CD4-positive, alpha-beta memory T cell (primary cell): ENCODE data around the gene CHD6. TPM values are rescaled to one million over a fixed set of nuclear protein-coding genes. Genes with fewer than 3 reads are reported as not detected.

ENCODE experiments used
- CTCF ChIA-PET: fragments of 350-600 bp; sonication (Branson Sonifier 250); formaldehyde crosslinking; loops from one replicate; lab custom pipeline; 2021; ENCODE audit warnings: inconsistent platforms; ENCODE audit not compliant: partially characterized antibody; lab: Charles Lee
- POLR2A ChIA-PET: fragments of 350-600 bp; sonication (Branson Sonifier 250); formaldehyde crosslinking; loops from one replicate; lab custom pipeline; 2021; ENCODE audit not compliant: partially characterized antibody; lab: Charles Lee
- DNase-seq, 5 donors: peaks; one replicate each; pipeline versions ENCODE4 v3.0.0 to v3.0.0-alpha.2; 2020 to 2022; ENCODE audit warnings: mixed read lengths in 1 of 5
- H3K27ac ChIP-seq: one replicate; pipeline ENCODE4 v1.7.0; 2013; ENCODE audit warnings: low read depth, low read length
- H3K27me3 ChIP-seq: 2 replicates; pipeline ENCODE4 v1.7.0; 2013; ENCODE audit warnings: mild to moderate bottlenecking, low read length, moderate library complexity; ENCODE audit not compliant: insufficient read depth
- H3K36me3 ChIP-seq: 2 replicates; pipeline ENCODE4 v1.7.0; 2013; ENCODE audit warnings: mild to moderate bottlenecking, low read length, moderate library complexity; ENCODE audit not compliant: insufficient read depth
- H3K4me1 ChIP-seq: 2 replicates; pipeline ENCODE4 v1.7.0; 2013; ENCODE audit warnings: mild to moderate bottlenecking, low read length, moderate library complexity; ENCODE audit not compliant: insufficient read depth
- H3K4me3 ChIP-seq, 2 donors: one replicate each; pipeline ENCODE4 v1.7.0; 2013; ENCODE audit warnings: low read length in 2 of 2, mild to moderate bottlenecking in 1 of 2
- H3K9me3 ChIP-seq, 2 donors: one replicate each; pipeline ENCODE4 v1.7.0; 2013; ENCODE audit warnings: low read length in 2 of 2, control low read depth in 1 of 2; ENCODE audit not compliant: control insufficient read depth in 1 of 2
- H3K27ac Mint-ChIP-seq, 7 donors: one replicate each; pipeline ENCODE4 v1.8.0; 2020 to 2021; ENCODE audit warnings: mixed read lengths in 7 of 7, mild to moderate bottlenecking in 6 of 7, inconsistent platforms in 3 of 7, moderate library complexity in 3 of 7
- H3K27me3 Mint-ChIP-seq, 2 donors: one replicate each; pipeline ENCODE4 v1.8.0; 2020 to 2021; ENCODE audit warnings: mixed read lengths in 2 of 2
- H3K36me3 Mint-ChIP-seq, 2 donors: one replicate each; pipeline ENCODE4 v1.8.0; 2020 to 2021; ENCODE audit warnings: mixed read lengths in 2 of 2, inconsistent platforms in 1 of 2, mild to moderate bottlenecking in 1 of 2
- H3K4me1 Mint-ChIP-seq, 4 donors: one replicate each; pipeline ENCODE4 v1.8.0; 2020 to 2021; ENCODE audit warnings: mixed read lengths in 4 of 4, mild to moderate bottlenecking in 1 of 4
- H3K4me3 Mint-ChIP-seq, 8 donors: one replicate each; pipeline ENCODE4 v1.8.0; 2020 to 2021; ENCODE audit warnings: mixed read lengths in 8 of 8, mild to moderate bottlenecking in 7 of 8, moderate library complexity in 6 of 8, inconsistent platforms in 3 of 8
- H3K9me3 Mint-ChIP-seq, 8 donors: one replicate each; pipeline ENCODE4 v1.8.0; 2020 to 2021; ENCODE audit warnings: mixed read lengths in 8 of 8, mild to moderate bottlenecking in 5 of 8, inconsistent platforms in 3 of 8, moderate library complexity in 1 of 8
- intact Hi-C: fragments of 100-400 bp; cut with micrococcal nuclease; formaldehyde crosslinking; loops from one replicate; pipeline ENCODE4 v1.15.1; 2023
- polyA plus RNA-seq, 2 donors: library from polyadenylated mRNA; unstranded; fragments of 300-500 nt; fragmentation: Illumina TruSeq; gene quantifications; one replicate each; pipeline ENCODE4 v1.2.3, GENCODE V29; 2021
- total RNA-seq, 2 experiments: library from RNA; stranded (reverse); gene quantifications; one replicate each; pipeline ENCODE4 v1.2.3, GENCODE V29; 2021

CHD6 gene
- total and polyA plus RNA-seq, 4 experiments from 2014 or later, result 29.2 to 96.8 (median 77.8) TPM

GRCh38 chr20:41615676-41616075 lies 2.5 kb downstream of the CHD6 start:
- no peak overlapping the region for H3K27ac ChIP-seq
- H3K4me3 ChIP-seq, result no peak overlapping the region
- H3K4me1 Mint-ChIP-seq, result peaks cover 34 to 62% (median 47%) of the 10 kb centered on the region in 4 donors
- DNase-seq, result no peak
- no peaks in the 10 kb centered on the region for H3K9me3 ChIP-seq
- intact Hi-C loops, result loop anchor here (5.0 to 10.0 kb wide), 3 partner anchors 131 to 1842 kb away; partner anchors contain the start of genes PLCG1 and SRSF6
- H3K4me3 Mint-ChIP-seq, result peak overlapping the region in 6 of 8 donors; percentile 19 to 76 (median 58)
- ChIA-PET POLR2A (interaction anchor here (5.0 kb wide), 1 partner anchor 78 kb away, joined by 78 read pairs; no protein-coding TSS in a partner anchor), CTCF (interaction anchor here (1.6 kb wide), 1 partner anchor 82 kb away, joined by 4 read pairs; no protein-coding TSS in a partner anchor)
- no peaks in the 10 kb centered on the region for H3K9me3 Mint-ChIP-seq
- H3K27me3 ChIP-seq, result no peaks in the 10 kb centered on the region
- H3K36me3 ChIP-seq, result no peaks in the 10 kb centered on the region
- peaks cover 0 to 5% of the 10 kb centered on the region in 2 donors for H3K36me3 Mint-ChIP-seq
- H3K4me1 ChIP-seq, result peaks cover 49% of the 10 kb centered on the region
- H3K27ac Mint-ChIP-seq, result peak overlapping the region in 2 of 7 donors; percentile 28 to 56
- H3K27me3 Mint-ChIP-seq, result no peaks in the 10 kb centered on the region

GRCh38 chr20:41615110-41615509 lies 3.1 kb downstream of the CHD6 start:
- H3K4me3 Mint-ChIP-seq, result peak overlapping the region in 6 of 8 donors; percentile 1 to 76 (median 46)
- H3K36me3 ChIP-seq, result no peaks in the 10 kb centered on the region
- intact Hi-C loops, result loop anchor here (5.0 to 10.0 kb wide), 3 partner anchors 130 to 1842 kb away; partner anchors contain the start of genes PLCG1 and SRSF6
- H3K9me3 Mint-ChIP-seq, result no peaks in the 10 kb centered on the region
- no peak for DNase-seq
- H3K4me3 ChIP-seq, result no peak overlapping the region
- peaks cover 49% of the 10 kb centered on the region for H3K4me1 ChIP-seq
- no peaks in the 10 kb centered on the region for H3K27me3 ChIP-seq
- no peak overlapping the region for H3K27ac ChIP-seq
- no peaks in the 10 kb centered on the region for H3K9me3 ChIP-seq
- peaks cover 35 to 63% (median 47%) of the 10 kb centered on the region in 4 donors for H3K4me1 Mint-ChIP-seq
- no peaks in the 10 kb centered on the region for H3K27me3 Mint-ChIP-seq
- CTCF ChIA-PET, result interaction anchor here (1.6 kb wide), 1 partner anchor 83 kb away, joined by 4 read pairs; no protein-coding TSS in a partner anchor
- POLR2A ChIA-PET, result interaction anchor here (0.7 to 1.0 kb wide), 2 partner anchors 78 to 126 kb away, joined by 3 to 5 read pairs; no protein-coding TSS in a partner anchor
- peak overlapping the region in 1 of 7 donors; percentile 56 for H3K27ac Mint-ChIP-seq
- H3K36me3 Mint-ChIP-seq, result peaks cover 0 to 5% of the 10 kb centered on the region in 2 donors

- Histone ChIP-seq H3K27me3 (no peaks in the 10 kb centered on the region), H3K27ac (no peak overlapping the region), H3K36me3 (no peaks in the 10 kb centered on the region), H3K4me1 (peaks cover 51% of the 10 kb centered on the region), H3K9me3 (no peaks in the 10 kb centered on the region), H3K4me3 (no peak overlapping the region)
- no peak for DNase-seq
- intact Hi-C loops, result loop anchor here (10.0 kb wide), 1 partner anchor 129 kb away; no protein-coding TSS in a partner anchor
- ChIA-PET POLR2A (no interaction called here), CTCF (no interaction called here)
- peaks cover 0 to 4% of the 10 kb centered on the region in 2 donors for H3K36me3 Mint-ChIP-seq
- peak overlapping the region in 1 of 8 donors; percentile 20 for H3K4me3 Mint-ChIP-seq
- H3K4me1 Mint-ChIP-seq, result peaks cover 45 to 69% (median 58%) of the 10 kb centered on the region in 4 donors
- no peaks in the 10 kb centered on the region for H3K9me3 Mint-ChIP-seq
- H3K27me3 Mint-ChIP-seq, result no peaks in the 10 kb centered on the region
- H3K27ac Mint-ChIP-seq, result no peak overlapping the region
Observed at GRCh38 chr20:41613321-41613720, 4.9 kb downstream of the CHD6 start.

GRCh38 chr20:41609474-41609873 lies 8.7 kb downstream of the CHD6 start:
- no peak overlapping the region for H3K27ac ChIP-seq
- H3K27me3 ChIP-seq, result no peaks in the 10 kb centered on the region
- peaks cover 42% of the 10 kb centered on the region for H3K4me1 ChIP-seq
- Mint-ChIP-seq H3K9me3 (no peaks in the 10 kb centered on the region), H3K36me3 (peaks cover 7% of the 10 kb centered on the region in 2 donors), H3K27ac (peak overlapping the region in 1 of 7 donors; percentile 57), H3K4me3 (peak overlapping the region in 5 of 8 donors; percentile 6 to 45 (median 37)), H3K27me3 (no peaks in the 10 kb centered on the region), H3K4me1 (peaks cover 35 to 68% (median 57%) of the 10 kb centered on the region in 4 donors)
- intact Hi-C loops, result no loop called here
- H3K9me3 ChIP-seq, result peaks cover 0 to 2% of the 10 kb centered on the region in 2 donors
- no peak overlapping the region for H3K4me3 ChIP-seq
- ChIA-PET POLR2A (no interaction called here), CTCF (no interaction called here)
- no peaks in the 10 kb centered on the region for H3K36me3 ChIP-seq
- DNase-seq, result no peak

- H3K9me3 ChIP-seq, result peaks cover 0 to 2% of the 10 kb centered on the region in 2 donors
- H3K27ac Mint-ChIP-seq, result peak overlapping the region in 1 of 7 donors; percentile 10
- H3K4me3 Mint-ChIP-seq, result peak overlapping the region in 1 of 8 donors; percentile 5
- ChIA-PET CTCF (interaction anchor here (1.2 to 1.8 kb wide), 2 partner anchors 9 to 10 kb away, joined by 4 to 7 read pairs; partner anchors contain the start of gene CHD6), POLR2A (interaction anchor here (1.4 kb wide), 1 partner anchor 8 kb away, joined by 4 read pairs; no protein-coding TSS in a partner anchor)
- peaks cover 39% of the 10 kb centered on the region for H3K4me1 ChIP-seq
- no peaks in the 10 kb centered on the region for H3K27me3 Mint-ChIP-seq
- peaks cover 32 to 70% (median 58%) of the 10 kb centered on the region in 4 donors for H3K4me1 Mint-ChIP-seq
- H3K27me3 ChIP-seq, result no peaks in the 10 kb centered on the region
- intact Hi-C loops, result no loop called here
- H3K27ac ChIP-seq, result no peak overlapping the region
- H3K36me3 ChIP-seq, result no peaks in the 10 kb centered on the region
- DNase-seq, result no peak
- H3K36me3 Mint-ChIP-seq, result peaks cover 10% of the 10 kb centered on the region in 2 donors
- no peak overlapping the region for H3K4me3 ChIP-seq
- H3K9me3 Mint-ChIP-seq, result peaks cover 0 to 3% (median 0%) of the 10 kb centered on the region in 8 donors
Observed at GRCh38 chr20:41608606-41609005, 9.6 kb downstream of the CHD6 start.

GRCh38 chr20:41607791-41608190 lies 10.4 kb downstream of the CHD6 start:
- no peak overlapping the region for H3K4me3 ChIP-seq
- no peaks in the 10 kb centered on the region for H3K27me3 ChIP-seq
- no peak overlapping the region for H3K27ac ChIP-seq
- no peak overlapping the region for H3K4me3 Mint-ChIP-seq
- peaks cover 10% of the 10 kb centered on the region in 2 donors for H3K36me3 Mint-ChIP-seq
- peaks cover 39% of the 10 kb centered on the region for H3K4me1 ChIP-seq
- POLR2A ChIA-PET, result interaction anchor here (1.4 to 1.5 kb wide), 2 partner anchors 9 to 10 kb away, joined by 4 to 6 read pairs; partner anchors contain the start of gene CHD6
- peaks cover 0 to 3% (median 0%) of the 10 kb centered on the region in 8 donors for H3K9me3 Mint-ChIP-seq
- no peak for DNase-seq
- H3K36me3 ChIP-seq, result no peaks in the 10 kb centered on the region
- intact Hi-C loops, result no loop called here
- H3K27ac Mint-ChIP-seq, result no peak overlapping the region
- CTCF ChIA-PET, result interaction anchor here (1.1 to 1.8 kb wide), 2 partner anchors 11 to 90 kb away, joined by 3 to 7 read pairs; partner anchors contain the start of gene CHD6
- no peaks in the 10 kb centered on the region for H3K27me3 Mint-ChIP-seq
- peaks cover 30 to 70% (median 54%) of the 10 kb centered on the region in 4 donors for H3K4me1 Mint-ChIP-seq
- peaks cover 0 to 2% of the 10 kb centered on the region in 2 donors for H3K9me3 ChIP-seq

- CTCF ChIA-PET, result no interaction called here
- H3K4me3 Mint-ChIP-seq, result no peak overlapping the region
- no peak for DNase-seq
- no peaks in the 10 kb centered on the region for H3K27me3 Mint-ChIP-seq
- peaks cover 25% of the 10 kb centered on the region for H3K4me1 ChIP-seq
- intact Hi-C loops, result no loop called here
- peak overlapping the region in 1 of 7 donors; percentile 18 for H3K27ac Mint-ChIP-seq
- peaks cover 24 to 47% (median 41%) of the 10 kb centered on the region in 4 donors for H3K4me1 Mint-ChIP-seq
- no peaks in the 10 kb centered on the region for H3K27me3 ChIP-seq
- no peak overlapping the region for H3K4me3 ChIP-seq
- H3K9me3 Mint-ChIP-seq, result peaks cover 0 to 35% (median 29%) of the 10 kb centered on the region in 8 donors
- H3K9me3 ChIP-seq, result peaks cover 2 to 22% of the 10 kb centered on the region in 2 donors
- POLR2A ChIA-PET, result no interaction called here
- peaks cover 33 to 36% of the 10 kb centered on the region in 2 donors for H3K36me3 Mint-ChIP-seq
- no peaks in the 10 kb centered on the region for H3K36me3 ChIP-seq
- no peak overlapping the region for H3K27ac ChIP-seq
Observed at GRCh38 chr20:41604002-41604401, 14.2 kb downstream of the CHD6 start.
